Gastrocnemius medialis (tissue), 4 donors: ENCODE results near the gene MMP24. TPM values are rescaled to one million over a fixed set of nuclear protein-coding genes. Genes with fewer than 3 reads are reported as not detected.

Experiments
- ATAC-seq, 2 donors: fragments of 150-250 bp; one replicate each; pipeline ENCODE4 v1.9.1; 2016
- DNase-seq, 2 donors: peaks; one replicate each; pipeline ENCODE4 v3.0.0-alpha.2; 2019
- H3K27ac ChIP-seq, 4 donors: fragments of 200-600 bp; sonication (generic); 1 replicate in 1 of 4; 2 replicates in 3 of 4; pipeline ENCODE4 v1.5.1; 2016 to 2018; ENCODE audit warnings: mild to moderate bottlenecking in 2 of 4, moderate library complexity in 1 of 4
- H3K27me3 ChIP-seq, 3 donors: fragments of 200-600 bp; sonication (generic) in 2 of 3; 1 replicate in 1 of 3; 2 replicates in 2 of 3; pipeline versions ENCODE4 v1.5.1 to v1.6.0; 2016 to 2019; ENCODE audit warnings: mild to moderate bottlenecking in 1 of 3, moderate library complexity in 1 of 3
- H3K36me3 ChIP-seq, 2 donors: fragments of 200-600 bp; sonication (generic) in 1 of 2; one replicate each; pipeline ENCODE4 v1.5.1; 2017 to 2018
- H3K4me1 ChIP-seq, 2 donors: fragments of 200-600 bp; sonication (generic) in 1 of 2; one replicate each; pipeline ENCODE4 v1.5.1; 2016 to 2017; ENCODE audit warnings: mild to moderate bottlenecking in 2 of 2
- H3K4me3 ChIP-seq, 4 donors: fragments of 200-600 bp; sonication (generic) in 3 of 4; 1 replicate in 1 of 4; 2 replicates in 3 of 4; pipeline ENCODE4 v1.5.1; 2016 to 2019; ENCODE audit warnings: mild to moderate bottlenecking in 2 of 4
- H3K9me3 ChIP-seq, 3 donors: fragments of 200-600 bp; sonication (generic) in 2 of 3; 1 replicate in 1 of 3; 2 replicates in 2 of 3; pipeline ENCODE4 v1.5.1; 2016 to 2019
- POLR2A ChIP-seq, 2 donors: fragments of 450-650 bp; IDR thresholded peaks; one replicate each; pipeline ENCODE4 v1.6.1; 2017; ENCODE audit warnings: antibody characterized with exemption in 2 of 2, mild to moderate bottlenecking in 2 of 2, moderate library complexity in 2 of 2
- in situ Hi-C, 4 donors: fragments of 200-750 bp; cut with MboI; loops; one replicate each; pipeline versions ENCODE4 v1.15.0 to v1.8.0; 2017; ENCODE audit warnings: low sequenced_read_pairs in 4 of 4
- intact Hi-C: fragments of 100-400 bp; cut with DNase I; formaldehyde crosslinking; loops from one replicate; pipeline ENCODE4 v1.15.1; 2023; ENCODE audit warnings: low total_unique reads
- total RNA-seq, 4 donors: library from RNA; depleted of rRNA; stranded (reverse); fragments of >200 nt; gene quantifications; one replicate each; pipeline versions ENCODE4 v1.1.0 to v1.2.3, GENCODE V29; 2016
- TF ChIP-seq, protein P1 (sequence below), 5 experiments: fragments of 450-650 bp in 3 of 5; fragments of 200-600 bp in 2 of 5; sonication (generic) in 2 of 5; IDR thresholded peaks in 4 of 5; conservative IDR thresholded peaks in 1 of 5; 1 replicate in 4 of 5; 2 replicates in 1 of 5; pipeline ENCODE4 v1.5.1; 2016 to 2019; ENCODE audit warnings: antibody characterized with exemption in 5 of 5, mild to moderate bottlenecking in 3 of 5, moderate library complexity in 3 of 5

The MMP24 gene
- total RNA-seq, 4 donors from 2014 or later, result 0.07 to 0.10 TPM; not detected in 2

DNA sequence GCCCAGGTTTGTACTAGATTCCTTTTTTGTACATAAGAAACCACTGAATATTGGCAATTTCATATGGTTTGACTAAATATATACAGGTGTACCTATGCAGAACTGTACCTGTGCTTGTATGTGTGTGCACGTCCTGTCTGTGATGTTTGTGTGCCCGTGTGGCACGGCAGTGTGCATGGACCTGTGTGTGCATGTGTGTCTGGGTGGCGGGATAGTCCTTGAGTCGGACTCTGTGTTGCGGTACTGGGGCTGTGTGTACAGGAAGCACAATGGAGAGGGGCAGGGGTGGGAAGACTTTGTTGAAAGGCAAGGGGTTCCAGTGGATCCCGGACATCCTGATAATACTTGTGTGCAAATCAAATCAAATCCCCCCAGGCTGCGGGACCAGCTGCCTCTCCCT, 69.2 kb downstream of the MMP24 start:
- Histone ChIP-seq H3K4me3 (no peak overlapping the region), H3K27me3 (peaks cover 17 to 27% (median 22%) of the 10 kb centered on the region in 3 donors), H3K27ac (no peak overlapping the region), H3K4me1 (no peaks in the 10 kb centered on the region), H3K36me3 (no peaks in the 10 kb centered on the region), H3K9me3 (no peaks in the 10 kb centered on the region)
- intact Hi-C loops (no loop called here), in situ Hi-C loops (no loop called here)
- DNase-seq (no peak), ATAC-seq (no peak)
- TF ChIP-seq POLR2A (IDR thresholded peaks at IDR 0.05), result no peak
- TF ChIP-seq, protein P1, sequence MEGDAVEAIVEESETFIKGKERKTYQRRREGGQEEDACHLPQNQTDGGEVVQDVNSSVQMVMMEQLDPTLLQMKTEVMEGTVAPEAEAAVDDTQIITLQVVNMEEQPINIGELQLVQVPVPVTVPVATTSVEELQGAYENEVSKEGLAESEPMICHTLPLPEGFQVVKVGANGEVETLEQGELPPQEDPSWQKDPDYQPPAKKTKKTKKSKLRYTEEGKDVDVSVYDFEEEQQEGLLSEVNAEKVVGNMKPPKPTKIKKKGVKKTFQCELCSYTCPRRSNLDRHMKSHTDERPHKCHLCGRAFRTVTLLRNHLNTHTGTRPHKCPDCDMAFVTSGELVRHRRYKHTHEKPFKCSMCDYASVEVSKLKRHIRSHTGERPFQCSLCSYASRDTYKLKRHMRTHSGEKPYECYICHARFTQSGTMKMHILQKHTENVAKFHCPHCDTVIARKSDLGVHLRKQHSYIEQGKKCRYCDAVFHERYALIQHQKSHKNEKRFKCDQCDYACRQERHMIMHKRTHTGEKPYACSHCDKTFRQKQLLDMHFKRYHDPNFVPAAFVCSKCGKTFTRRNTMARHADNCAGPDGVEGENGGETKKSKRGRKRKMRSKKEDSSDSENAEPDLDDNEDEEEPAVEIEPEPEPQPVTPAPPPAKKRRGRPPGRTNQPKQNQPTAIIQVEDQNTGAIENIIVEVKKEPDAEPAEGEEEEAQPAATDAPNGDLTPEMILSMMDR (IDR thresholded peaks at IDR 0.05 in 4 of 5, conservative IDR thresholded peaks at IDR 0.05 in 1 of 5), result no peak

DNA sequence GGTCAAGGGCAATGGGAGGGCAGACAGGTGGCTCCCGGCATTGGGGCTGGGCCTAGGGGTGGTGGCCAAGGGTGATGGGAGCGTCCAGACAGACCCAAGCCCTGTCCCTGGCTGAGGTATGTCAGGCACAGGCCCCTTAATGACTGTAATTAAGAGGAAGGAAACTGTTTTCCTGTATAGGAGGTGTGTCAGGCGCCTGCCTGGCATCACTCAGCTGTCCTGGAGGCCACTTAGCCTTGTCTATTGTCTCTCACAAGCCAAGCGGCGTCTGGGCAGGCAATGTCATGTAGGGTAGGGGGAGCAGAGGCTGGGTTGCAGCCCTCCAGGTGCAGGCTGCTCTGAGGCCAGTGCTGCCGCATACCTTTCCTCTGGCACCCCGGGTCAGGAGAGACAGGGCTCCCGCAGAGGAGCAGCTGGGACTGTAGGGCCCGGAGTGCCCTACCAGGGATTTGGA, 69.6 kb downstream of the MMP24 start:
- in situ Hi-C loops (no loop called here), intact Hi-C loops (no loop called here)
- H3K27me3 ChIP-seq, result peaks cover 17 to 27% (median 22%) of the 10 kb centered on the region in 3 donors
- no peaks in the 10 kb centered on the region for H3K4me1 ChIP-seq
- no peak overlapping the region for H3K27ac ChIP-seq
- no peak overlapping the region for H3K4me3 ChIP-seq
- no peak for DNase-seq
- no peaks in the 10 kb centered on the region for H3K36me3 ChIP-seq
- no peaks in the 10 kb centered on the region for H3K9me3 ChIP-seq
- no peak for TF ChIP-seq POLR2A (IDR thresholded peaks at IDR 0.05)
- TF ChIP-seq, protein P1 (IDR thresholded peaks at IDR 0.05 in 4 of 5, conservative IDR thresholded peaks at IDR 0.05 in 1 of 5), result no peak
- no peak for ATAC-seq

DNA sequence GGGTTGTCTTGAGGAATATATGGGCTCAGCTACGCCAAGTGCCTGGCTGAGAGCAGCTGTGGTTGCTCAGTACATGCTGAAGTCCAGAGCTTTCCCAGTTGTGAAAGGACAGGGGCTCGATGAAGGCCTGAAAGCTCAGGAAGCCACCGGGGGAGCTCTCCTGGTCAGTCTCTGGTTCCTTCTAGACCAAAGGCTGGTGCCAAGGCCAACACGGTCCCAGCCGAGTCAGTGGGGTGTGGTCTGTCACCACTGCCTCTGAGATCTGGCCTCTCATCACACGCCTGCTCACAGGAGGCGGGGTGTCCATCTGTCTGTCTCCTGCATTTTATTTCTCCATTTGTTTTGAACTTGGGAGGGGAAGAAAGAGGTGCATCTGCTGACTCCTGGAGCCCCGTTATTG, 70.7 kb downstream of the MMP24 start:
- no peak for ATAC-seq
- Histone ChIP-seq H3K27me3 (peaks cover 16 to 27% (median 22%) of the 10 kb centered on the region in 3 donors), H3K36me3 (peaks cover 0 to 6% of the 10 kb centered on the region in 2 donors), H3K4me3 (no peak overlapping the region), H3K27ac (no peak overlapping the region), H3K9me3 (no peaks in the 10 kb centered on the region), H3K4me1 (no peaks in the 10 kb centered on the region)
- in situ Hi-C loops, result no loop called here
- DNase-seq, result no peak
- TF ChIP-seq, protein P1 (IDR thresholded peaks at IDR 0.05 in 4 of 5, conservative IDR thresholded peaks at IDR 0.05 in 1 of 5), result no peak
- no peak for TF ChIP-seq POLR2A (IDR thresholded peaks at IDR 0.05)
- intact Hi-C loops, result no loop called here

DNA sequence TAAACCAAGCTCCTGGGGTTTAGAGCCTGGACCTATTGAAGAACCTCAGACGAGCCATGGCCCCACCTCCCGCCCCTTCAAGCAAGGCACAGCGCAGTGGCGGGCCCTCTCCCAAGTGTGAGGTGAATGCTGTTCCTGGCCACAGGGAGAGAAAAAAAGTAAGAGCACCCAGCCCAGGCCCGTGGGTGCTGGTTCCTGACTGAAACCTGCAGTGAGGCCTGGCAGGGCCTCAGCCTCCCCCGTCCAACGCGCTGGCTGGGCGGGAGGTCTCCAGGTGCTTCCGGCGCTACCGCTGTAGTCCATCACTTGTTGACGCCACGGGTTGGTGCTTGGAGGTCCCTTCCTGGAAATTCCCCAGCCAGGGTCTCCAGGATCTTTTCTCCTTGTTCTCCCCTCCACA, 71.2 kb downstream of the MMP24 start:
- TF ChIP-seq, protein P1 (IDR thresholded peaks at IDR 0.05 in 4 of 5, conservative IDR thresholded peaks at IDR 0.05 in 1 of 5), result no peak
- no peak for TF ChIP-seq POLR2A (IDR thresholded peaks at IDR 0.05)
- H3K4me1 ChIP-seq, result no peaks in the 10 kb centered on the region
- H3K9me3 ChIP-seq, result no peaks in the 10 kb centered on the region
- no peak overlapping the region for H3K4me3 ChIP-seq
- peaks cover 0 to 6% of the 10 kb centered on the region in 2 donors for H3K36me3 ChIP-seq
- intact Hi-C loops, result no loop called here
- peaks cover 10 to 27% (median 22%) of the 10 kb centered on the region in 3 donors for H3K27me3 ChIP-seq
- ATAC-seq (no peak), DNase-seq (no peak)
- H3K27ac ChIP-seq, result no peak overlapping the region
- in situ Hi-C loops, result no loop called here

DNA sequence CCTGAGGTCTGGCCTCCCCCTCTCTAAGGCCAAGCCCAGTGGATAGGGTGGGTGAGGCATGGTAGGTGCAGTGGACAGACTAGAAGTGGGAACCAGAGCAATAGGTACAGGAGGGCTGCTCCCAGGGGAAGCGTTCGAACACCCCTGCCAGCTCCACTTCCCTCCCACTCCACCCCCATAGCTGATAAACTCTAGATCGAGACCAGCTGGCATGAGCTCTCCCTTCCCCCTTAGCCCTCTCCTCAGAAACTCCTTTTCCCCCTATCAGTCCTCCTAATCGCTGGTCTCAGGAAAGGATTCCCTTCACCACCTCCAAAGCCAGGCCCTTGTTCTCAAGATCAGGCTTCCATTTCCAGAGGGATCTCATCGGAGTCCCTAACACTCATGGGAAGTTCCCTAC, 71.8 kb downstream of the MMP24 start:
- Histone ChIP-seq H3K4me1 (no peaks in the 10 kb centered on the region), H3K27me3 (peaks cover 9 to 23% (median 18%) of the 10 kb centered on the region in 3 donors), H3K4me3 (no peak overlapping the region), H3K27ac (no peak overlapping the region), H3K36me3 (peaks cover 0 to 6% of the 10 kb centered on the region in 2 donors), H3K9me3 (no peaks in the 10 kb centered on the region)
- ATAC-seq (no peak), DNase-seq (no peak)
- intact Hi-C loops (no loop called here), in situ Hi-C loops (no loop called here)
- TF ChIP-seq, protein P1 (IDR thresholded peaks at IDR 0.05 in 4 of 5, conservative IDR thresholded peaks at IDR 0.05 in 1 of 5), result no peak
- no peak for TF ChIP-seq POLR2A (IDR thresholded peaks at IDR 0.05)
